H9 (cell line): Measurements from ENCODE around the gene ZNF711. TPM values are rescaled to one million over a fixed set of nuclear protein-coding genes. Genes with fewer than 3 reads are reported as not detected.

Experiments used
- DNase-seq: peaks from one replicate; pipeline ENCODE4 v3.0.0-alpha.2; 2017
- H2AFZ ChIP-seq: one replicate; pipeline ENCODE4 v1.6.1; 2013; ENCODE audit warnings: mild to moderate bottlenecking, low read length, control low read depth, moderate library complexity
- H2AK5ac ChIP-seq: 2 replicates; pipeline ENCODE4 v1.6.1; 2013; ENCODE audit warnings: low read length, control low read depth, mixed read lengths; ENCODE audit not compliant: insufficient read length
- H2BK120ac ChIP-seq: one replicate; pipeline ENCODE4 v1.6.1; 2013; ENCODE audit warnings: low read depth, mild to moderate bottlenecking, low read length, control low read depth, inconsistent platforms; ENCODE audit not compliant: poor library complexity, severe bottlenecking
- H2BK12ac ChIP-seq: 2 replicates; pipeline ENCODE4 v1.6.1; 2013; ENCODE audit warnings: low read length, control low read depth, mixed read lengths, low read depth; ENCODE audit not compliant: insufficient read length
- H2BK15ac ChIP-seq: 2 replicates; pipeline ENCODE4 v1.6.1; 2013; ENCODE audit warnings: low read depth, low read length, control low read depth
- H2BK20ac ChIP-seq: one replicate; pipeline ENCODE4 v1.6.1; 2013; ENCODE audit warnings: low read depth, mild to moderate bottlenecking, low read length, control low read depth, inconsistent platforms; ENCODE audit not compliant: poor library complexity, severe bottlenecking
- H2BK5ac ChIP-seq: 2 replicates; pipeline ENCODE4 v1.6.1; 2013; ENCODE audit warnings: low read length, control low read depth, mixed read lengths; ENCODE audit not compliant: insufficient read length
- H3K14ac ChIP-seq: 2 replicates; pipeline ENCODE4 v1.6.1; 2013; ENCODE audit warnings: low read length, control low read depth; ENCODE audit not compliant: insufficient read depth
- H3K18ac ChIP-seq: 2 replicates; pipeline ENCODE4 v1.6.1; 2013; ENCODE audit warnings: low read depth, mild to moderate bottlenecking, mixed read lengths, low read length, control low read depth; ENCODE audit not compliant: insufficient read length
- H3K23ac ChIP-seq: 2 replicates; pipeline ENCODE4 v1.6.1; 2013; ENCODE audit warnings: low read length, control low read depth, mixed read lengths, low read depth; ENCODE audit not compliant: insufficient read length
- H3K23me2 ChIP-seq: 2 replicates; pipeline ENCODE4 v1.6.1; 2013; ENCODE audit warnings: low read depth, mild to moderate bottlenecking, mixed read lengths, low read length, control low read depth; ENCODE audit not compliant: insufficient read length, poor library complexity, severe bottlenecking
- H3K27ac ChIP-seq: 2 replicates; pipeline ENCODE4 v1.5.1; 2013; ENCODE audit warnings: low read length, control low read depth, mixed read lengths, low read depth; ENCODE audit not compliant: insufficient read length
- H3K27me3 ChIP-seq: 2 replicates; pipeline ENCODE4 v1.6.1; 2013; ENCODE audit warnings: low read length, control low read depth, inconsistent platforms; ENCODE audit not compliant: insufficient read depth
- H3K4ac ChIP-seq: 2 replicates; pipeline ENCODE4 v1.6.1; 2013; ENCODE audit warnings: low read depth, mild to moderate bottlenecking, control low read depth, inconsistent platforms, low read length, moderate library complexity
- H3K4me1 ChIP-seq: 2 replicates; pipeline ENCODE4 v1.6.1; 2013; ENCODE audit warnings: low read length, control low read depth, inconsistent platforms; ENCODE audit not compliant: insufficient read depth
- H3K4me2 ChIP-seq: 2 replicates; pipeline ENCODE4 v1.6.1; 2013; ENCODE audit warnings: low read length, control low read depth, mixed read lengths; ENCODE audit not compliant: insufficient read length, insufficient read depth
- H3K56ac ChIP-seq: 2 replicates; pipeline ENCODE4 v1.6.1; 2013; ENCODE audit warnings: low read depth, mild to moderate bottlenecking, mixed read lengths, low read length, control low read depth; ENCODE audit not compliant: insufficient read length
- H3K79me1 ChIP-seq: 2 replicates; pipeline ENCODE4 v1.6.1; 2013; ENCODE audit warnings: low read depth, mild to moderate bottlenecking, moderate library complexity, low read length, control low read depth, inconsistent platforms; ENCODE audit not compliant: insufficient read depth, poor library complexity, severe bottlenecking
- H3K79me2 ChIP-seq: 2 replicates; pipeline ENCODE4 v1.6.1; 2013; ENCODE audit warnings: low read length, control low read depth, inconsistent platforms; ENCODE audit not compliant: insufficient read depth
- H3K9ac ChIP-seq: 2 replicates; pipeline ENCODE4 v1.6.1; 2013; ENCODE audit warnings: low read length, control low read depth, mixed read lengths; ENCODE audit not compliant: insufficient read length; ENCODE audit errors: extremely low read depth
- H3K9me3 ChIP-seq: one replicate; pipeline ENCODE4 v1.6.1; 2013; ENCODE audit warnings: low read depth, low read length, inconsistent platforms; ENCODE audit not compliant: control insufficient read depth
- H3T11ph ChIP-seq: one replicate; pipeline ENCODE4 v1.6.1; 2013; ENCODE audit warnings: mild to moderate bottlenecking, low read length, control low read depth, inconsistent platforms
- H4K20me1 ChIP-seq: one replicate; pipeline ENCODE4 v1.6.1; 2013; ENCODE audit not compliant: control insufficient read depth, insufficient read length, insufficient read depth
- H4K5ac ChIP-seq: 2 replicates; pipeline ENCODE4 v1.6.1; 2013; ENCODE audit warnings: low read depth, mild to moderate bottlenecking, mixed read lengths, low read length, control low read depth; ENCODE audit not compliant: insufficient read length
- H4K8ac ChIP-seq: replicated peaks from 2 replicates; pipeline ENCODE4 v1.6.1; 2013; ENCODE audit warnings: low read length, control low read depth, mixed read lengths, low read depth; ENCODE audit not compliant: insufficient read length
- H4K91ac ChIP-seq: 2 replicates; pipeline ENCODE4 v1.6.1; 2013; ENCODE audit warnings: low read depth, mild to moderate bottlenecking, moderate library complexity, mixed read lengths, low read length, control low read depth; ENCODE audit not compliant: insufficient read length
- H3K27ac Mint-ChIP-seq, 3 experiments: 2 replicates in 2 of 3; 3 replicates in 1 of 3; pipeline ENCODE4 v1.8.0; 2020 to 2021; ENCODE audit warnings: mixed read lengths in 3 of 3, mild to moderate bottlenecking in 1 of 3, moderate library complexity in 1 of 3
- H3K27me3 Mint-ChIP-seq: 2 replicates; pipeline ENCODE4 v1.8.0; 2021; ENCODE audit warnings: low read depth, mild to moderate bottlenecking, moderate library complexity, mixed read lengths
- H3K36me3 Mint-ChIP-seq, 3 experiments: 2 replicates in 2 of 3; 3 replicates in 1 of 3; pipeline ENCODE4 v1.8.0; 2020 to 2021; ENCODE audit warnings: low read depth in 3 of 3, mixed read lengths in 3 of 3; ENCODE audit not compliant: insufficient read depth in 1 of 3
- H3K4me1 Mint-ChIP-seq, 2 experiments: 2 replicates each; pipeline ENCODE4 v1.8.0; 2020; ENCODE audit warnings: mixed read lengths in 2 of 2
- H3K4me3 Mint-ChIP-seq, 2 experiments: 2 replicates in 1 of 2; 3 replicates in 1 of 2; pipeline ENCODE4 v1.8.0; 2020 to 2021; ENCODE audit warnings: mild to moderate bottlenecking in 2 of 2, mixed read lengths in 2 of 2, moderate library complexity in 1 of 2
- H3K9me3 Mint-ChIP-seq, 2 experiments: 2 replicates in 1 of 2; 3 replicates in 1 of 2; pipeline ENCODE4 v1.8.0; 2020; ENCODE audit warnings: mild to moderate bottlenecking in 2 of 2, mixed read lengths in 2 of 2, moderate library complexity in 1 of 2
- WGBS: extraction: QIAGEN DNeasy Blood & Tissue Kit; methylation state at CpG from one replicate; pipeline ENCODE4 v1.1.7; 2013; ENCODE audit warnings: missing lambda C conversion rate, low lambda C conversion rate, mixed read lengths; ENCODE audit not compliant: insufficient read length; ENCODE audit errors: extremely low coverage; 5-methylcytosine and 5-hydroxymethylcytosine counted together
- total RNA-seq: library from RNA; stranded (reverse); gene quantifications from 2 replicates; pipeline ENCODE4 v1.2.1, GENCODE V29; 2021
- TF ChIP-seq, protein P1 (sequence below): fragments of 200-600 bp; sonication (generic); conservative IDR thresholded peaks from 3 replicates; pipeline ENCODE4 v1.8.0; 2021; ENCODE audit warnings: antibody characterized with exemption, mild to moderate bottlenecking

Gene ZNF711
- total RNA-seq, 1 experiment from 2014 or later: 14.9 TPM

DNA sequence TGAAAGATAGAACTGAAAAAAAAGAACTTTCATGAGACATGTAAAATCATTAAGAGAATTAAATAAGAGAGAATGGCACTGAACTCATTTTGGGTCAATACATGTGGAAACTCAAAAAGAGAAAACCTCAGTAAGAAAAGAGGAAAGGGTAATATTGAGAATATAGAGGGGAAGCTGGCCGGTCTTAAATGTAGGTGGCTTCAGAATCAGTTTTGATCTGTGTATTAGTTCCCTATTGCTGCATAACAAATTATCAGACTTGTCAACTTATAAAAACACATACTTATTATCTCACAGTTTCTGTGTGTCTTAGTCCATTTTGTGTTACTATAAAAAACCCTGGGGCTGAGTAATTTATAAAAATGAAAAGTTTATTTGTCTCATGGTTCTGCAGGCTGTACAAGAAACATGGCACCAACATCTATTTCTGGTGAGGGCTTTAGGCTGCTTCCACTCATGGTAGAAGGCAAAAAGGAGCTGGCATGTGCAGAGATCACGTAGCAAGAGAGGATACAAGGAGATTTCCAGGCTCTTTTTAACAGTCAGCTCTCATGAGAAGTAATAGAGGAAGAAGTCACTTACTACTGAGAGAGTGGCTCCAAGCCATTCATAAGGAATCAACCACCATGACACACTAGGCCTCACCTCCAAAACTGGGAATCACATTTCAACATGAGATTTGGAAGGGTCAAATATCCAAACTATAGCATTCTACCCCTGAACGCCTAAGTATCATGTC is 29.8 kb upstream of the ZNF711 start:
- no peak overlapping the region for H3K9ac ChIP-seq
- no peak overlapping the region for H4K91ac ChIP-seq

More for the DNA sequence above, 29.8 kb upstream of the ZNF711 start:
- no peak overlapping the region for H2BK15ac ChIP-seq
- no peak overlapping the region for H3K4ac ChIP-seq
- Mint-ChIP-seq H3K4me3 (no peak overlapping the region), H3K36me3 (peaks cover 0 to 8% (median 0%) of the 10 kb centered on the region in 3 experiments; a peak in 2 of 7 replicates), H3K4me1 (no peaks in the 10 kb centered on the region), H3K9me3 (peaks cover 49 to 59% of the 10 kb centered on the region in 2 experiments), H3K27me3 (no peaks in the 10 kb centered on the region), H3K27ac (no peak overlapping the region)
- WGBS: no CpG with 5 or more reads among the region's 3 CpGs
- H4K8ac ChIP-seq: no peak overlapping the region
- no peak overlapping the region for H2BK120ac ChIP-seq
- DNase-seq: no peak
- no peak overlapping the region for H4K5ac ChIP-seq
- H2BK5ac ChIP-seq: no peak overlapping the region
- no peak overlapping the region for H3K27ac ChIP-seq
- no peaks in the 10 kb centered on the region for H3K79me2 ChIP-seq
- H3K79me1 ChIP-seq: no peaks in the 10 kb centered on the region
- H3K4me1 ChIP-seq: no peaks in the 10 kb centered on the region
- no peaks in the 10 kb centered on the region for H3K23me2 ChIP-seq
- H2AK5ac ChIP-seq: no peak overlapping the region
- no peak overlapping the region for H2BK20ac ChIP-seq
- no peak overlapping the region for H3K14ac ChIP-seq
- H3K18ac ChIP-seq: no peak overlapping the region
- no peak overlapping the region for H3K56ac ChIP-seq
- TF ChIP-seq, protein P1, sequence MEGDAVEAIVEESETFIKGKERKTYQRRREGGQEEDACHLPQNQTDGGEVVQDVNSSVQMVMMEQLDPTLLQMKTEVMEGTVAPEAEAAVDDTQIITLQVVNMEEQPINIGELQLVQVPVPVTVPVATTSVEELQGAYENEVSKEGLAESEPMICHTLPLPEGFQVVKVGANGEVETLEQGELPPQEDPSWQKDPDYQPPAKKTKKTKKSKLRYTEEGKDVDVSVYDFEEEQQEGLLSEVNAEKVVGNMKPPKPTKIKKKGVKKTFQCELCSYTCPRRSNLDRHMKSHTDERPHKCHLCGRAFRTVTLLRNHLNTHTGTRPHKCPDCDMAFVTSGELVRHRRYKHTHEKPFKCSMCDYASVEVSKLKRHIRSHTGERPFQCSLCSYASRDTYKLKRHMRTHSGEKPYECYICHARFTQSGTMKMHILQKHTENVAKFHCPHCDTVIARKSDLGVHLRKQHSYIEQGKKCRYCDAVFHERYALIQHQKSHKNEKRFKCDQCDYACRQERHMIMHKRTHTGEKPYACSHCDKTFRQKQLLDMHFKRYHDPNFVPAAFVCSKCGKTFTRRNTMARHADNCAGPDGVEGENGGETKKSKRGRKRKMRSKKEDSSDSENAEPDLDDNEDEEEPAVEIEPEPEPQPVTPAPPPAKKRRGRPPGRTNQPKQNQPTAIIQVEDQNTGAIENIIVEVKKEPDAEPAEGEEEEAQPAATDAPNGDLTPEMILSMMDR: no peak
- H3K9me3 ChIP-seq: peaks cover 15% of the 10 kb centered on the region
- no peaks in the 10 kb centered on the region for H4K20me1 ChIP-seq
- H3K4me2 ChIP-seq: no peak overlapping the region
- no peak overlapping the region for H3T11ph ChIP-seq
- no peak overlapping the region for H3K23ac ChIP-seq
- no peaks in the 10 kb centered on the region for H3K27me3 ChIP-seq
- no peak overlapping the region for H2BK12ac ChIP-seq
- no peak overlapping the region for H2AFZ ChIP-seq
